Colonic mucosa (tissue), 4 donors: Measurements from ENCODE around the gene YPEL3. TPM values are rescaled to one million over a fixed set of nuclear protein-coding genes. Genes with fewer than 3 reads are reported as not detected.

Source experiments
- DNase-seq: peaks from one replicate; pipeline ENCODE4 v3.0.0-alpha.2; 2020
- H3K27ac ChIP-seq: fragments of 200-600 bp; one replicate; pipeline ENCODE4 v1.8.0; 2021
- H3K27me3 ChIP-seq: fragments of 200-600 bp; one replicate; pipeline ENCODE4 v1.8.0; 2021
- H3K36me3 ChIP-seq: fragments of 200-600 bp; one replicate; pipeline ENCODE4 v1.8.0; 2021
- H3K4me1 ChIP-seq: fragments of 200-600 bp; one replicate; pipeline ENCODE4 v1.8.0; 2021; ENCODE audit warnings: mild to moderate bottlenecking
- H3K4me3 ChIP-seq: fragments of 200-600 bp; one replicate; pipeline ENCODE4 v1.8.0; 2021
- H3K9ac ChIP-seq, 2 donors: one replicate each; pipeline ENCODE4 v1.7.0; 2013; ENCODE audit warnings: control low read depth in 2 of 2, low read depth in 2 of 2, low read length in 2 of 2
- H3K9me3 ChIP-seq: fragments of 200-600 bp; one replicate; pipeline ENCODE4 v1.8.0; 2021
- CTCF ChIP-seq: fragments of 200-600 bp; IDR thresholded peaks from one replicate; pipeline ENCODE4 v1.8.0; 2022; ENCODE audit warnings: antibody characterized with exemption, mild to moderate bottlenecking
- intact Hi-C: fragments of 100-400 bp; cut with DNase I; formaldehyde crosslinking; loops from one replicate; pipeline ENCODE4 v1.14.1; 2022
- total RNA-seq, 2 donors: library from RNA; stranded (reverse); fragmentation: NEBNext Ultra II Directional in 1 of 2; extraction: Animal tissue kit (Norgen Biotek cat#: 25700) in 1 of 2; gene quantifications; one replicate each; pipeline ENCODE4 v1.2.1, GENCODE V29; 2021
- donor health status: healthy.
- donor health status: DM: no; HTN: no; CAD: no.
- donor health status: DM: no; HTN: no; CAD: no.

YPEL3 gene
- total RNA-seq, 2 donors from 2014 or later, result 15.5 to 39.2 TPM

- H3K27me3 ChIP-seq, result no peaks in the 10 kb centered on the region
- peak overlapping the region in 1 of 2 donors; percentile 83 for H3K9ac ChIP-seq
- TF ChIP-seq CTCF, result no peak
- DNase-seq, result no peak
- peaks cover 21% of the 10 kb centered on the region for H3K4me1 ChIP-seq
- H3K4me3 ChIP-seq, result no peak overlapping the region
- peaks cover 5% of the 10 kb centered on the region for H3K36me3 ChIP-seq
- H3K9me3 ChIP-seq, result no peaks in the 10 kb centered on the region
- intact Hi-C loops, result no loop called here
- H3K27ac ChIP-seq, result no peak overlapping the region
These were observed 18.4 kb downstream of the YPEL3 start for GRCh38 chr16:30077656-30078055.

- peak overlapping the region; percentile 74 for H3K4me3 ChIP-seq
- peaks cover 13% of the 10 kb centered on the region for H3K36me3 ChIP-seq
- H3K27me3 ChIP-seq, result no peaks in the 10 kb centered on the region
- peak overlapping the region; percentile 81 to 83 for H3K9ac ChIP-seq
- TF ChIP-seq CTCF, result no peak
- H3K27ac ChIP-seq, result peak overlapping the region; percentile 89
- peaks cover 21% of the 10 kb centered on the region for H3K4me1 ChIP-seq
- intact Hi-C loops, result no loop called here
- no peak for DNase-seq
- H3K9me3 ChIP-seq, result no peaks in the 10 kb centered on the region
These were observed 19.7 kb downstream of the YPEL3 start for GRCh38 chr16:30076276-30076791.

- peaks cover 19% of the 10 kb centered on the region for H3K36me3 ChIP-seq
- intact Hi-C loops, result no loop called here
- peak within 1 kb of the TSS; percentile 81 to 83 for H3K9ac ChIP-seq
- peak within 1 kb of the TSS; percentile 74 for H3K4me3 ChIP-seq
- peaks cover 21% of the 10 kb centered on the region for H3K4me1 ChIP-seq
- no peaks in the 10 kb centered on the region for H3K27me3 ChIP-seq
- H3K27ac ChIP-seq, result peak within 1 kb of the TSS; percentile 89
- no peak for TF ChIP-seq CTCF
- DNase-seq, result peak; percentile 93
- H3K9me3 ChIP-seq, result no peaks in the 10 kb centered on the region
These were observed 20.3 kb downstream of the YPEL3 start, which contains the start of gene PPP4C for GRCh38 chr16:30075503-30076275. Gene PPP4C, plus strand, starts transcription at chr16:30075994. Its CDS starts 384 bp downstream, at chr16:30076378.

GRCh38 chr16:30070490-30070889 is 25.5 kb downstream of the YPEL3 start:
- H3K27ac ChIP-seq, result no peak overlapping the region
- no peak for DNase-seq
- intact Hi-C loops, result no loop called here
- peaks cover 14% of the 10 kb centered on the region for H3K4me1 ChIP-seq
- peaks cover 35% of the 10 kb centered on the region for H3K36me3 ChIP-seq
- no peaks in the 10 kb centered on the region for H3K9me3 ChIP-seq
- H3K4me3 ChIP-seq, result no peak overlapping the region
- H3K27me3 ChIP-seq, result no peaks in the 10 kb centered on the region
- TF ChIP-seq CTCF, result no peak
- H3K9ac ChIP-seq, result no peak overlapping the region

- H3K36me3 ChIP-seq, result peaks cover 35% of the 10 kb centered on the region
- DNase-seq, result no peak
- H3K9me3 ChIP-seq, result no peaks in the 10 kb centered on the region
- peak overlapping the region; percentile 6 for H3K27ac ChIP-seq
- H3K9ac ChIP-seq, result no peak overlapping the region
- intact Hi-C loops, result no loop called here
- peaks cover 10% of the 10 kb centered on the region for H3K4me1 ChIP-seq
- H3K27me3 ChIP-seq, result no peaks in the 10 kb centered on the region
- no peak for TF ChIP-seq CTCF
- no peak overlapping the region for H3K4me3 ChIP-seq
These were observed 26.2 kb downstream of the YPEL3 start for GRCh38 chr16:30069611-30070462.
